ENCODE data around the gene TBX1.
"Not testable (repeated sequence)": the region's sequence is repeated elsewhere in the genome, so short reads cannot be mapped to it uniquely, and the experiment has no call there.

TBX1 gene

DNA sequence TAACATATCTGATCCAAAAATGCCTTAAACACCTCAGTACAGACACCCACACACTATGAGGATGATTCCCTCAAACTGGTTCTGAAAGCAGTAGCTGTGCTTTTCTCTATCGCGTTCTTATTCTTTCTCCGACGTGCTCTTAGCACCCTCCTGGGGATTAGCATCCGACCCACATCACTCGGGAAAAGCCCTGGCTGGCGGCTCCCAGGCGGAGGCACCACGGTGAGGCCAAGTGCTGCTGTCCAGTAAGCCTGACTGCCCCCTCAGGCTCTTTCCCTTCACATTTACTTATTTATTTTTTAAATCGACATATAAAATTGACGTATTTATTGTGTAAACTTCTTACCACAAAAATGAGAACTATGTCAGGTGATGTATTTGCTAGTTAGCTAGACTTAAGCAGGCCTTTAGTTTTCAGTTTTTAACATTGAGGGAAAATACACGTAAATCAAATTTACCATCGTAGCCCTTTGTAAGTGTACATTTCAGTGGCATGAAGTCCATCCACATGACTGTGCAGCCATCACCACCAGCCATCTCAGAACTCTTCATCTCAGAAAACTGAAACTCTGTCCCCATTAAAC, 19.2 kb downstream of the TBX1 start:
- no peak for DNase-seq (ENCODE audit: low read depth in 1 of 2, low spot score in 1 of 2)

DNA sequence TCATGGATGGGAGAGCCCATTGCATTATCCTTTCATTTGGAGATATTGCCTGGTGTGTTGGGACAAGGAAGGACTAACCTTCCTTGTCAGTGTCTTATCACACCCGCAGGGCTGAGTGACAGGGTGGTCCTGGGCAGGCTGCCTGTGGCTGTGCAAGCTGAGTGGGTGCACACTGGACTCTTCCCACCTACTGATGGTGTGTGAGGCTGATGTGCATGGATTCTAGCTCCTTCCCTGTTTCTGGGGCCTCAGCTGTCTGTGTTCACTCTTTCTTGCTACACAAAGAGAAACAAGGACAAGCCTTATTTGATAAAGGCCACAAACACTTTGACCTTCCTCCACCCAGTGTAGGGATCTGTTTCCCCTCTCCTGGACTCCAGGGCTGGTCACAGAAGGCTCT, 22.0 kb downstream of the TBX1 start:
- DNase-seq (ENCODE audit: low read depth in 1 of 2, low spot score in 1 of 2) = no peak

DNA sequence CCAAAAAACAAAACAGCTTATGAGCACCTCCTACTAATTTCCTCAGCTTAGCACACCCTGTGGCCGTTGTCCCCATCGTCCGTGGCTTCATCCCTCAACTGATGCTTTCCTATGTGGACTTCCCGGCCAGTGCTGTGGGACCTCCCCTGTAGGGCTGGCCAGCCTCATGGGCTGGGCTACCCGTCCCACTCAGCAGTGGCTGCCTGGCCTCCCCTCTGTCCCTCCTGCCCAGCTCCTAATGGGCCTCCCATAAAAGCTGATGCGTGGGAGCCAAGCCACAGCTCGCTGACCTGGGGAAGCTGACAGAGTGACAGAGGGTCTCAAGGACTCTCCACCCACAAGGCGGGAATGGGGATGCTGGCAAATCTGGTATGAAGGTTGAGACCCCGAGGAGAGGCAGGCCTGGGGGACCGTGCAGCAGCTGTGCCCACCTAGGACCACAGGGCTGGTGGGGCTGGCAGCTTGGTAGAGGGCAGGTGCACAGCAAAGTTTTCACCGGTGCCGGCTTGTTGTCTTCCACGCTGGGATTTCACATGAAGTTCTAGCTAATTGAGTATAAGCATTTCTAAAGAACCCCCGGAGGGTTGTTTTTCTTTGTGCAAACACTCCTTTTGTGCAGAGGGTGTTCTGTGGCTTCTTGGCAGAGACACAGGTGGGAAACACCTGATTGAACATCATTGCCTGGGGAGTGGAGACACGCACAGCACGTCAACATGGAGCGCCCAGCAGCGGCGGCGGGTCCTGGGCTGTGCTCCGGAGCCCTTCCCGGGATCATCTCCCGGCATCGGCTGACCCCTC, 23.2 kb downstream of the TBX1 start:
- DNase-seq (ENCODE audit: low read depth in 1 of 2, low spot score in 1 of 2) = no peak

DNA sequence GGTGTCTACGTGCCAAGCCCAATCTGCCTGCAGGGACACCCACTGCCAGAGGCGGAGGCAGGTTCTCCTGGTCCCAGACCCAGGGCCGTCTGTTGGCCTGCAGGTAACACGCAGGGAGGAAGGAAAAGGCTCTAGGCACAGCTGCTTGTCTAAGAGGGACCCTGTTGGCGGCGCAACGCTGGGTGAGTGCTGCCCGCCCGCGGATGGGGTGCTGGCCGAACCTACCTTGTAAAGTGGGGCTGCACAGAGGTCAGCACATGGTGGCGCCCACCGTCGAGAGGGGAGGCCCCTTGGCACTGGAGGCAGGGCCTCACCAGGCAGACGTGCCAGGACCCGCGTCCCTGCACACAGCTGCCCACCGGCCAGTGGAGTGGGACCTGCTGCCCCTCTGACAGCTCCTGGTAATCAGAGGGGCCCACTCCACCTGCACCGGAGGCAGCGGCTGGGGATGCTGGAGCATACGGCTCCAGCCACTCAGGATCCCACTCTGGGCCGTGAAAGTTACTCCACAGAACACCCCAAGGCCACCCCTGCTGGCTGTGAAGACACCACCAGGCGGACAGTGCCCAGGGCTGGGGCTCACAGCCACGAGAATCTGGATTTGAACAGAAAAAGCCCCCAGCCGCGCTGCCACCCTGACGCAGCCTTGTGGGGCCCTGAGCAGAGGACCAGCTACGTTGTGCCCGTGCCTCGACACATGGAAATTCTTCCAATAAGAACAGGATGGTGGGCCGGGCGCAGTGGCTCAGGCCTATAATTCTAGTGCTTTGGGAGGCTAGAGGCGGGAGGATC, 24.0 kb downstream of the TBX1 start:
- DNase-seq (ENCODE audit: low read depth in 1 of 2, low spot score in 1 of 2) = no peak

DNA sequence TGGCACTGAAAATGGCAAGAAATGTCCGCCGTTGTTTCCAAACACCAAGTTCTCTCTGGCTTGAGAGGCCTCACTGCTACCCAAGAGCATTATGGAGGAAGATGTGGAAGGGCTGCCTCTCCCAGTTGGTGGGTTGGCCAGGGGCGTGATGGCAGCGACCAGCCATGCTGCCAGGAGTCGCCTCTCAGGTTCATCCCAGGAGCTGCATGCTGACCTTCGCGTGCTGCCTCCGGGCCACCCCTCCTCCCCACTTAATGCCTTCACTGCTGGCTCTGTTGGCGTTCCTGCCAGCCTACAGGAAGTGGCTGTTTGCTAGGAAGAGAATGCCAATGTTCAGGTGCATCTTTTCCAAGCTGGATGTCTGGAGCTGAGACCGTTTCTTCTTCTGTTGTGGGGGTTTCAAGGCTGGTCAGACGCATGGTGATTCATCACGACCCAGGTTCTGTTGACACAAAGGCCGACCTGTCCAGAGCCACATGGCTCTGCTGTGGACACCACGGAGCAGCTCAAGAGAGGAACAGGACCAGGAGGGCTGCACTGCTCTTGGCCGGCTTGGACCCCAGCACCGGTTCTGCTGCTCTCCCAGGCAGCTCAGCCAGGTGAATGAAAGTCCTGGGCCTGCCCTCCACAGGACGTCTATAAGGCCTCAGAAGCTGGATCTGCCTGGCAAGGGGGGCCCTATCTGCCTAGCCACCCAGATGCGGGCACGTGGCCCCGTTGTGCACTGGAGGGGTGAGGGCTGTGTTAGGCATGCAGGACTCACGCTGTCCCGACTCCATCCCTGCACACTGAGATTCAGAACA, 25.1 kb downstream of the TBX1 start:
- DNase-seq (ENCODE audit: low read depth in 1 of 2, low spot score in 1 of 2) = no peak

DNA sequence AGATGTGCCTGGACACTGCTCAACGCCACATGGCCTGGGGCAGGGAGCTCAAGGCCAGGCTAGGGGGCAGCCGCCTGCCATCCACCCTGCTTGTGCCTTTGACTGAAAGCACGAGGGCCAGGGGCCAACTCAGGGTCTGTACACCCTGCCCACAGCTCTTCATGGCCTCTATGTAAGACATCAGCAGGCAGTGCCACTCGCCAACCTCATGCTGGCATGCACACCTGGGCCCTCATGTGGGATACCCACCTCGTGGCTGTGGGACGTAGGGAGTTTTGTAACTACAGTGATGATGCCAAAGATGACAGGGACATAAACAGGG, 25.6 kb downstream of the TBX1 start:
- DNase-seq (ENCODE audit: low read depth in 1 of 2, low spot score in 1 of 2) = no peak

DNA sequence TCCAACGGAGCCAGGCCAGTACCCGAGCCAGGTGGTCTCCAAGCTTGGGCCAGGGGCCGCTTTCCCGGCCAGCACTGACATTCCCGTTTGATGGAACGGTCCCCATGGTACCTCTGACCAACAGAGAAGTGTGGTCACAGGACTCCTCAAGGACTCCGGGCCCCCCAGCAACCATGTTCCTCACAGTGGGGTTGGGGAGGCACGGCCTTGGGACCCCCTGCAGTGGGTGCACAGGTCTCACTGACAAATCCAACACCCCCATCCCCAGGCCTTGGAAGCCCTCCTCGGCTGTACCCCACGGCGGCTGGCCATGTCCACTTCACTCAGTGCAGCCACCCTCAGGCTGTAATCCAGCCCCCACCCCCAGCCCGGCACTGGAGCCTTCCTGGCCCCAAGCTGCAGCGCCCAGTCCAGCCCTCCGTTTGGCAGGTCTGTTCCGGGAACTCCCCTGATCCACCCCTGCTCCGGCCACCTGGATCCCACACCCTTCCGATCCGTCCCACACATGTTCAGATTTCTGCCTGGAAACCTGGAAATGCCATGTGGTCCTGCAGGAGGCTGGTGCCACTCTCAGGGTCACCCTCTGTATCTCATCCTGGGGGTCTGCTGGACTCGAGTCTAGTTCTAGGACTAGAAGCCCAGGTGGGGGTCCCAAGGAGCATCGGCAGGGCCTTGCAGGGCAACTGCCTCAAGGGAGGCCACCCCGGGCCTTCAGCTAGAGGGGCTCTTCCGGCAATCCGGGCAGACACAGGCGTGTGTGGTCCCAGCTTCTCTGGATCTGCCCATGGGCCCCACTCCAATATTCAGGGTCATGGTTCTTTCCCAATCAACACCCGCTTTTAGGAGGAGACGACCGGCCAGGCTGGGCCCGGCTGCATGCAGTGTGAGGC, 26.6 kb downstream of the TBX1 start:
- DNase-seq (ENCODE audit: low read depth in 1 of 2, low spot score in 1 of 2) = no peak

DNA sequence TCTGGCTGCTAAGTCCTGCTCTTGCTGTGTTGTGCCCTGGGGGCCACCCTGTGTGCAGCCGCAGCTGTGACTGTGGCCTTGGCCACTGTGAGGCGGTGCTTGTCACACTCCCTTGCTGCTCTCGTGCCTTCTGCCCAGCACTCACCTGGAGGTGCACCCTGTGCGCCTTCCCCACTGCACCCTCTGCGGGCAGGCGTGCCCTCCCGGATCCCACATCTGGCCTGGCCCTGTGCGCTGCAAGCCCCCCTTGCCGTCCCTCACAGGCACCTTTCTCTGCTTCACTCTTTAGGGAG, 27.2 kb downstream of the TBX1 start:
- no peak for DNase-seq (ENCODE audit: low read depth in 1 of 2, low spot score in 1 of 2)

DNA sequence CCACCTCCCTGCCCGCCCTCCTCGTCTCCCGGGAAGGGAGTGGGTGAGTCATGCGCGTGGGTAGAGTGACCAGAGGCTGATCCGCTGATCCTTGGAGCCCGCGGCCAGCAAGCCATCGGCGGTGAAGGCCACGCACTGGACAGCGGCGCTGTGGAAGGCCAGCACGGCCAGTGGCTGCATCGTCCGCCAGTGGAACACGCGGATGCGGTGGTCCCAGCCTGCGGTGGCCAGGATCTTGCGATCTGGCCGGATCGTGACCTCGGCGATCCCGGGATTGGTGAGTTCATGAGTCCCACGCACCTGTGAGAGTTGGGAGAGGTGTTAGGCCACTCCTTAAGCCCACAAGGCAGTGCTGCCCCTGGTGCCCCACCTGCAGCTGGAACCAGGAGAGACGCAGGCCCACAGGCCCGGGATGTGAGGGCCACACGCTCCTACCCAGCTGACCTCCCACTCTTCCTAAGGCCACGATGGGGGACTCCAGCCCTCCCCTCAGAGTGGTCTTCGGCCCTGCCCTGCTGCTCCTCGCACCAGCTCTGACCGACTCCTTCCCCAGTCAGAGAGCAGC, 28.2 kb downstream of the TBX1 start:
- no peak for DNase-seq (ENCODE audit: low read depth in 1 of 2, low spot score in 1 of 2)

DNA sequence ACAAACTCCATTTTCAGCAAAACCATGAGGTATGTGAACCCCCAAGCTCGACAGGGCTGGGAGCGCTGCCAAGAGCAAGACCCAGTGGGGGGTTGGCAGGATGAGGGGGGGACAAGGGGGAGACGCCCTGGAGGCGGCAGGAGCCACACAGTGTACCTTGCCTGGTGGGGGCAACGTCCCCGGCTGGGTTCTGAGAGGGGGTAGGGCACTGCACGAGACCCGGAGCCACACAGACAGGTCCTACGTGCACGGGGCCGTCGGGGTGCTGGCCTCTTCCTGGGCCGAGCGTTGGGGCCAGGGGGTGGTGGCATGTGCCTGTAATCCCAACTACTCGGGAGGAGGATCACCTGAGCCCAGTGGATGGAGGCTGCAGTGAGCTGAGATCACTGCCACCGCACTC, 28.8 kb downstream of the TBX1 start:
- DNase-seq (ENCODE audit: low read depth in 1 of 2, low spot score in 1 of 2) = no peak

DNA sequence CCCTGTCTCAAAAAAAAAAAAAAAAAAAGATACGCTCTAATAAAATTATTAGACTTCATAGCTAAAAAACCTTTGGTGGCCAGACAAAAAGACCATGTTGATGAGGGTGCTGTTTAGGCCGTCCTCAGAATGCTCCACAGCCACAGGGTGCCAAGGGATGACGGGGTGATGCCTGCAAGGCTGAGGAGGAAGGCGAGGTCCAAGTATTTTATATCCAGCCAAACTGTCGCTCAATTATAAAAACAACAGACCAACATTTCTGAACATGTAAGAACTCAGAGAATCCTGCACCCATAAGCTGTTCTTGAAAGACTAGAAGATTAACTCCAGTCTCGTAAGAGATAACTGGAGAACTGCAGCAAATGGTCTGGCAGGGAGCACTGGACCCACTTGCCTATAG, 29.2 kb downstream of the TBX1 start:
- no peak for DNase-seq (ENCODE audit: low read depth in 1 of 2, low spot score in 1 of 2)

DNA sequence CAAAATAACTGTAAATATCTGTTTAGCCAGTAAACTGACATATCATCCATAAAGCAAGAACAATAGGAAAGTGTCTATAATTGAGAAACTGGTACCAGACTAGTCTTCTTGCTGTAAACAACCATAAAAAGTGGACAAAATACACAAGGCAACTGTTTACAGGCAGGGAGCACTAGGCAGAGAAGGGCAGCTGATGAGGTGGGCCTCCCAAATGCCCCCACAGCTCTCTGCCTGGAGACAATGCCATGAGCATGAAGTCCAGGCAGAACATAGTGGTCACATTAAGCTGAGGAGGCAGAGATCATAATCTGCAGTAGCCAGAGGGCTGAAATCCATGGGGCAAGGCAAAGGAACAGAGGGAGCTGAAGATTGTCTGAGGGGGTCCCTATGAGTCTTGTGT, 30.7 kb downstream of the TBX1 start:
- no peak for DNase-seq (ENCODE audit: low read depth in 1 of 2, low spot score in 1 of 2)

DNA sequence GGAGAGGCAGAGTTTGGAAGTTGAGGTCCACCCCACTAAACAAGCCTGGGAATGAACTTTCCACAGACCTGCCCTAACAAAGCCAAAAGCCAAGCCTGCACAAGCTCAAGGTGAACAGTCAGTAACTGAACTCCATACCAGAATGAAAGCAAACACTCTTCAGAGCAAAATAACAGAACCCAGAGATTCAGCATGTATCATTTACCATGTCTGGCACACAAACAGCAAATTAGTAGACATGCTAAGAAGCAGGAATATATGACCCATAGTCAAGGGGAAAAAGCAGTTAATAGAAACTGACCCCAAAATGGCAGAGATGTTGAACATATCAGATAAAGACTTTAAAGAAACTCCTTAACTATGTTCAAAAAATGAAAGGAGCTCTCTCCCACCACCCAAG, 31.3 kb downstream of the TBX1 start:
- DNase-seq (ENCODE audit: low read depth in 1 of 2, low spot score in 1 of 2) = no peak

DNA sequence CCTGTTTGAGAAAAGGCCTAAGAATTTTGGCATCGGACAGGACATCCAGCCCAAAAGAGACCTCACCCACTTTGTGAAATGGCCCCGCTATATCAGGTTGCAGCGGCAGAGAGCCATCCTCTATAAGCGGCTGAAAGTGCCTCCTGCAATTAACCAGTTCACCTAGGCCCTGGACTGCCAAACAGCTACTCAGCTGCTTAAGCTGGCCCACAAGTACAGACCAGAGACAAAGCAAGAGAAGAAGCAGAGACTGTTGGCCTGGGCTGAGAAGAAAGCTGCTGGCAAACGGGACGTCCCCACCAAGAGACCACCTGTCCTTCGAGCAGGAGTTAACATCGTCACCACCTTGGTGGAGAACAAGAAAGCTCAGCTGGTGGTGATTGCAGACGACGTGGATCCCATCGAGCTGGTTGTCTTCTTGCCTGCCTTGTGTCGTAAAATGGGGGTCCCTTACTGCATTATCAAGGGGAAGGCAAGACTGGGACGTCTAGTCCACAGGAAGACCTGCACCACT, 31.9 kb downstream of the TBX1 start:
- DNase-seq (ENCODE audit: low read depth in 1 of 2, low spot score in 1 of 2) = not testable (repeated sequence)

DNA sequence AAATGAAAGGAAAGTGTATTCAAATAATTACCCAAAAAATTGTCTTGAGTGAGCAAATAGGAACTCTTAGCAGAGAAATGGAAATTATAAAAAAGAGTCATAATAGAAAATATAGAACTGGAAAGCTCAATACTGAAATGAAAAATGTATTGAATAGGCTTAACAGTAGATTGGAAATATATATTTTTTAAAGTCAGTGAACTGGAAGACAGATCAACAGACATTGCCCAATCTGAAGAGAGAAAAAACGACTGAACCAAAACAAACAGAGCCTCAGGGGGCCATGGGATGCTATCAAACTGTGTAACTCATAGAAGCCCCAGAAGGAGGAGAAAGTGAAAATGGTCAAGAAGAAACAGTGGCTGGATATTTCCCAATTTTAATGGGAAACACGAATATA, 32.6 kb downstream of the TBX1 start:
- no peak for DNase-seq (ENCODE audit: low read depth in 1 of 2, low spot score in 1 of 2)

DNA sequence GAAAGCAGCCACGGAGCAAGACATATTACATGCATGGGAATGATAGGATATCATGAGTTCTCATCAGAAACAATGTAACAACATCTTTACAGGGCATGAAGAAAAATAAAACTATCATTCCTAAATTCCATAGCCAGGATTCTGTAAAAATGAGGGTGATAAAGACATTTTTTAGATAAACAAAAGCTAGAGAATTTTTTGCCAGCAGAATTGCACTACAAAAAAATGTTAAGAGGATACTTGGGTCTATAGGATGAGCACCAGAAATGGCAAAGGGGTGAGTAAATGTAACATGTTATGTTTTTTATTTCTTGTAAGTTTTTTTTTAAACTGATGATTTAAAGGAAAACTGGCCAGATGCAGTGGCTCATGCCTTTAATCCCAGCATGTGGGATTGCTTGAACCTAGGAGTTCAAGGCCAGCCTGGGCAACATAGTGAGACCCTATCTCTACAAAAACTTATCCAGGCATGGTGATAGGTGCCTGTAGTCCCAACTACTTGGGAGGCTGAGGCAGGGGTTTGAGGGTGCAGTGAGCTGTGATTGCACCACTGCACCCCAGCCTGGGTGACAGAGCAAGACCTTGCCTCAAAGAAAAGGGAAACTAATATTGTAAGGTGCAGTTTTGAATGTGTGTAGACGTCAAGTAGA, 33.2 kb downstream of the TBX1 start:
- DNase-seq (ENCODE audit: low read depth in 1 of 2, low spot score in 1 of 2) = no peak

DNA sequence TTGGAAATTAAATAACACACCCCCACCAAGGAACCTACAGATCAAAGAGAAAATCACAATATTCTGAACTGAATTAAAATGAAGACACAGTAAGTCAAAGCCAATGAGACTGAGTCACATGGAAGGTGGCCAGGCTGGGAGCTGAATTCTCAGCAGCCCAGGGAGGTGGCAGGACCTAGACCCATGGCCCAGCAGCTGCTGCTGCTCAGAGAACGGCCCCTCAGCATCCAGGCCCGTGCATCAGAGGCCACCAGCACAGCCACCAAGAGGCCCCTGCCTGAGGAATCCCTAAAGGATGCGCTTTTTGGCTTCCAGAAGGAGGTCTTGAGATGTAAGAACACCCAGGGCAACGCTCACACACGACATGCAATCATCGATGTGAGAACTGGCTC, 35.0 kb downstream of the TBX1 start:
- no peak for DNase-seq (ENCODE audit: low read depth in 1 of 2, low spot score in 1 of 2)

DNA sequence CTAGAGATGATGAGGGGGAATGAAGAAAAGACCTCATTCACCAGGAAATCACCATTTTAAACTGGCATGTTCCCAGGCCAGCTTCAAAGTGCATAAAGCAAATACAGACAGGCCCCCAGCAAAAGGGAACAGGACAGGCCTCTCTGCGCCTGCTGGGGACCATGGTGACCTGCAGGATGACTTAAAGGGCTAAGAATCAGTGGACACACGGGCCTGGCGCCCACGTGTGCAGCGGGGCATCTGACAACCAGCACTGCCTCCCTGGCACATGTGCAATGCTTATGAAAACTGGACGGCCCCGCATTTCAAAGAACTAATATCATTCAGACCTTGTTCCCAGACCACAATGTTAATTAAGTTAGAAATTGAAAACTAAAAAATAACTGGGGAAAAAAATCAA, 35.6 kb downstream of the TBX1 start:
- DNase-seq (ENCODE audit: low read depth in 1 of 2, low spot score in 1 of 2) = no peak

DNA sequence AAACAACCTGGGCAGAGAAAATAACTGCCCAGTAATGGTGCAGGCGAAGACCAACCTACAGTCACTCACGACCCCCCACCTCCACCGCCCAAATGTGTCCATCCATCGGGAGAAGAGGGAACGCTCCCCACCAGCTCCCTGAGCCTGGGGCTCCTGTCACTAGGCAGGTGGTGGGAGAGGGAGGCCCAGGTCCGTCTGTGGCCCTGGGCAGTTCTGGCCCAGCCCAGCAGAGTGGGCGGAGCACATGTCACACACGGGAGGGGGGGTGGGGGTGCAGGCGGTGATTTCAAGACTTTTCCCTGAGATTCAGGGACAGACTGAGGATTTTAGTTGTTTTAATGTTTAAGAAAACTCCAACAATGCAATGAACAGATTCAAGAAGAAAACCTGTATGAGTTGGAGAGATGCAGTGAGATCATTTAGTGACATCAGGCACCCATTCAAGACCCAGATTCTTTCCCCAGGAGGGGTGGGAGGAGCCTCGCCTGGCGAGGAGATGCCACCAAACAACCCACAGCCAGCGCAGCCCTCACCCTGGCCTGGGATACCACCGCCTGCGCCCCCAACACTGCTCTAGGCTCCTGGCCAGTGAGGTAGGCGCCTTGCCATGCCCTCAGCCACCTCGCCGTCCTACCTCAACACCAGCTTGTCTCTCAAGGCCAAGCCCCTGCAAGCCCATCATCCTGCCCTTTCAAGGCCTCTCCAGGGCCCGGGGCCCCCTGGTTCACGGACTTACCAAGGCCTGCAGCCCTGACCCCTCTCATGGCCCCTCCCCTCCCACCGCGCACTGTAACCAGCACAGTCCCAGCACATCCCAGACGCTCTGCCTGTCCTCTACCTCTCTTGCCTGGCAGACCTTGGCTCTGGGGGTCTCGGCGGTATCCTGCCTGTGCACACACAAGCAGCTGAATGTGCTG, 36.8 kb downstream of the TBX1 start:
- no peak for DNase-seq (ENCODE audit: low read depth in 1 of 2, low spot score in 1 of 2)

Data from activated CD4-positive, alpha-beta T cell treated with anti-CD3 and anti-CD28 coated beads, Interleukin-2, amount 50 U/mL, for 24 hours (primary cell).